LNCAP (cell line): ENCODE measurements around the gene PLD1.

Experiments used
- CTCF ChIP-seq: fragments of 450-650 bp; IDR thresholded peaks from 2 replicates; pipeline ENCODE4 v1.5.1; 2017; ENCODE audit warnings: mild to moderate bottlenecking

PLD1 gene

GRCh38 chr3:171811295-171811912 is 1.1 kb upstream of the PLD1 start:
- no peak for TF ChIP-seq CTCF

- TF ChIP-seq CTCF, result no peak
Observed at GRCh38 chr3:171810629-171811294, 479 bp upstream of the PLD1 start.

GRCh38 chr3:171809611-171809860 is 747 bp downstream of the PLD1 start:
- TF ChIP-seq CTCF, result no peak

- TF ChIP-seq CTCF, result no peak
Observed at GRCh38 chr3:171807806-171808205, 2.5 kb downstream of the PLD1 start.

GRCh38 chr3:171807129-171807675 is 3.1 kb downstream of the PLD1 start:
- no peak for TF ChIP-seq CTCF

- no peak for TF ChIP-seq CTCF
Observed at GRCh38 chr3:171806200-171807128, 3.8 kb downstream of the PLD1 start.

GRCh38 chr3:171805687-171806086 is 4.6 kb downstream of the PLD1 start:
- no peak for TF ChIP-seq CTCF
